ENCODE data around the gene WDTC1.

Gene WDTC1

DNA sequence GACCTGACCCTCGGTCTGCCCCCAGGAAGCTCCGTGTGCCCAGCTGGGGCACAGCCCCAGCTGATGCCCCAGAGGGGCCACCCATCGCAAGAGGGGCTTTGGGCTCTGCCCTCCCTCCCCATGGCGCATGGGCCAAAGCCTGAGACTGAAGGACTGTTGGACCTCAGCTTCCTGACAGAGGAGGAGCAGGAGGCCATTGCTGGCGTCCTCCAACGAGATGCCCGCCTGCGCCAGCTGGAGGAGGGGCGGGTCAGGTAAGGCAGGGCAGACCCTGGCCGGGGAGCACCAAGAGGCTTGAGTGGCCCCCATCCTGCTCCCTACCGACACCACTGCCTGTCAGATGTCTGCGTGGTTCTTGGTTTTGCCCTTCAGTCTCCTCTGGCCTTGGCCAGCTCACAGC, 110.8 kb downstream of the WDTC1 start:
- H3K27me3 ChIP-seq (ENCODE audit: insufficient read depth, poor library complexity, severe bottlenecking): no peaks in the 10 kb centered on the region
- no peak for DNase-seq (ENCODE audit: low read depth in 1 of 2, low spot score in 1 of 2)
- TF ChIP-seq POLR2AphosphoS5 (IDR thresholded peaks at IDR 0.05; ENCODE audit: low read depth) (no peak), REST (IDR thresholded peaks at IDR 0.05; ENCODE audit: insufficient replicate concordance, low read depth) (no peak), CTCF (IDR thresholded peaks at IDR 0.05; ENCODE audit: insufficient read depth, low read length) (no peak), SPI1 (IDR thresholded peaks at IDR 0.05; ENCODE audit: borderline replicate concordance, low read depth) (no peak), GABPA (IDR thresholded peaks at IDR 0.05; ENCODE audit: low read depth) (no peak)
- no peak overlapping the region for H3K27ac ChIP-seq (replicated peaks)
- no peak overlapping the region for H3K4me3 ChIP-seq (replicated peaks; ENCODE audit: insufficient read depth, low read length)

GRCh38 chr1:27346357-27346756, 111.9 kb downstream of the WDTC1 start:
- Histone ChIP-seq H3K27ac (replicated peaks) (no peak overlapping the region), H3K4me3 (replicated peaks; ENCODE audit: insufficient read depth, low read length) (no peak overlapping the region), H3K27me3 (ENCODE audit: insufficient read depth, poor library complexity, severe bottlenecking) (no peaks in the 10 kb centered on the region)
- no peak for DNase-seq (ENCODE audit: low read depth in 1 of 2, low spot score in 1 of 2)
- TF ChIP-seq POLR2AphosphoS5 (IDR thresholded peaks at IDR 0.05; ENCODE audit: low read depth) (no peak), SPI1 (IDR thresholded peaks at IDR 0.05; ENCODE audit: borderline replicate concordance, low read depth) (no peak), CTCF (IDR thresholded peaks at IDR 0.05; ENCODE audit: insufficient read depth, low read length) (no peak), REST (IDR thresholded peaks at IDR 0.05; ENCODE audit: insufficient replicate concordance, low read depth) (no peak), GABPA (IDR thresholded peaks at IDR 0.05; ENCODE audit: low read depth) (no peak)

DNA sequence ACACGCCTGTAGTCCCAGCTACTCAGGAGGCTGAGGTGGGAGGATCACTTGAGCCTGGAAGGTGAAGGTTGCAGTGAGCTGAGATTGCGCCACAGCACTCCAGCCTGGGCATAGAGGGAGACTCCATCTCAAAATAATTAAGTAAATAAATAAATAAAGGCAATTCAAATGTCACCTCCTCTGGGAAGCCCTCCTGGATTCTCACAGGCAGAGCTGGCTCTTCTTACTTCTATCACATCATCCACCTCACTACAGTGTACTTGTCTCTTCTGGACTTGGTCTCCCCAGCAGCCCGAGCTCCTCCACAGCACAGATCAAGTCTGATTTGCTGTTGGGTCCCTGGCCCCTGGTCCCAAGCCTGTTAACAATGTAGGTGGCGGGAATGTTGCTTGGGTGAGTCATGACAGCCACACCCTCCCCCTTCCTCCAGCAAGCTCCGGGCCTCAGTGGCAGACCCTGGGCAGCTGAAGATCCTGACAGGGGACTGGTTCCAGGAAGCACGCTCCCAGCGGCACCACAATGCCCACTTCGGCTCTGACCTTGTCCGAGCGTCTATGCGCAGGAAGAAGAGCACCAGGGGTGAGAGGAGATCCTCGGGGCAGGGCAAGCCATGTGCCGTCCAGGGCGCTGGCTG, 112.7 kb downstream of the WDTC1 start:
- no peak overlapping the region for H3K27ac ChIP-seq (replicated peaks)
- TF ChIP-seq GABPA (IDR thresholded peaks at IDR 0.05; ENCODE audit: low read depth): no peak
- no peak for TF ChIP-seq REST (IDR thresholded peaks at IDR 0.05; ENCODE audit: insufficient replicate concordance, low read depth)
- TF ChIP-seq POLR2AphosphoS5 (IDR thresholded peaks at IDR 0.05; ENCODE audit: low read depth): no peak
- TF ChIP-seq SPI1 (IDR thresholded peaks at IDR 0.05; ENCODE audit: borderline replicate concordance, low read depth): no peak
- no peak overlapping the region for H3K4me3 ChIP-seq (replicated peaks; ENCODE audit: insufficient read depth, low read length)
- no peak for DNase-seq (ENCODE audit: low read depth in 1 of 2, low spot score in 1 of 2)
- no peaks in the 10 kb centered on the region for H3K27me3 ChIP-seq (ENCODE audit: insufficient read depth, poor library complexity, severe bottlenecking)

Data from HL-60 (cell line).